Loucy (cell line): ENCODE measurements around the gene NAA20.
A peak's percentile ranks its signal among the peaks of the same experiment; 100 is the strongest.

Experiments
- H2AFZ ChIP-seq: fragments of 200-600 bp; sonication (generic); 2 replicates; pipeline ENCODE4 v1.6.0; 2016; ENCODE audit warnings: antibody characterized with exemption, mild to moderate bottlenecking, low read length, moderate library complexity
- H3F3A ChIP-seq: fragments of 200-600 bp; 2 replicates; pipeline ENCODE4 v1.6.0; 2016; ENCODE audit warnings: antibody characterized with exemption, low read depth, mild to moderate bottlenecking
- H3K27me3 ChIP-seq: fragments of 200-600 bp; sonication (generic); 2 replicates; pipeline ENCODE4 v1.6.1; 2014; ENCODE audit warnings: low read length, mild to moderate bottlenecking; ENCODE audit not compliant: insufficient read depth, poor library complexity, severe bottlenecking
- H3K36me3 ChIP-seq: fragments of 200-600 bp; sonication (generic); 2 replicates; pipeline ENCODE4 v1.6.1; 2016; ENCODE audit warnings: low read length; ENCODE audit not compliant: insufficient read depth
- H3K4me1 ChIP-seq: fragments of 200-600 bp; sonication (generic); 2 replicates; pipeline ENCODE4 v1.5.1; 2014; ENCODE audit warnings: low read length, mild to moderate bottlenecking; ENCODE audit not compliant: insufficient read depth, poor library complexity, severe bottlenecking
- H3K4me2 ChIP-seq: fragments of 200-600 bp; sonication (generic); 2 replicates; pipeline ENCODE4 v1.6.0; 2014; ENCODE audit warnings: antibody characterized with exemption, low read length, low read depth, mild to moderate bottlenecking; ENCODE audit not compliant: poor library complexity, severe bottlenecking
- H3K4me3 ChIP-seq: fragments of 200-600 bp; sonication (generic); 2 replicates; pipeline ENCODE4 v1.5.1; 2014; ENCODE audit warnings: low read length, mild to moderate bottlenecking, mixed read lengths; ENCODE audit not compliant: poor library complexity, severe bottlenecking
- H3K79me2 ChIP-seq: fragments of 200-600 bp; sonication (generic); 2 replicates; pipeline ENCODE4 v1.6.1; 2014; ENCODE audit warnings: low read length; ENCODE audit not compliant: insufficient read depth
- H3K9ac ChIP-seq: fragments of 200-600 bp; sonication (generic); 2 replicates; pipeline ENCODE4 v1.6.0; 2014; ENCODE audit warnings: mild to moderate bottlenecking, low read depth, low read length, moderate library complexity; ENCODE audit not compliant: poor library complexity, severe bottlenecking
- H3K9me2 ChIP-seq: fragments of 200-600 bp; sonication (generic); replicated peaks from 2 replicates; pipeline ENCODE4 v1.6.1; 2016; ENCODE audit warnings: low read depth, low read length, mixed read lengths
- H3K9me3 ChIP-seq: fragments of 200-600 bp; sonication (generic); 2 replicates; pipeline ENCODE4 v1.6.1; 2014; ENCODE audit warnings: mild to moderate bottlenecking, antibody characterized with exemption, low read length, low read depth; ENCODE audit not compliant: insufficient read depth
- H4K20me1 ChIP-seq: fragments of 200-600 bp; sonication (generic); 2 replicates; pipeline ENCODE4 v1.6.0; 2014; ENCODE audit warnings: antibody characterized with exemption, low read length, mild to moderate bottlenecking; ENCODE audit not compliant: insufficient read depth, poor library complexity, severe bottlenecking
- CTCF ChIP-seq: fragments of 200-600 bp; sonication (generic); conservative IDR thresholded peaks from 2 replicates; pipeline ENCODE4 v1.5.1; 2014; ENCODE audit warnings: mild to moderate bottlenecking, antibody characterized with exemption, low read length
- EZH2phosphoT487 ChIP-seq: fragments of 200-600 bp; IDR thresholded peaks from 2 replicates; pipeline ENCODE4 v1.6.1; 2018; ENCODE audit warnings: antibody characterized with exemption, mild to moderate bottlenecking, moderate library complexity, borderline replicate concordance

NAA20 gene

GRCh38 chr20:20021835-20022234, 4.7 kb downstream of the NAA20 start:
- no peaks in the 10 kb centered on the region for H3K27me3 ChIP-seq
- TF ChIP-seq CTCF = no peak
- no peak for TF ChIP-seq EZH2phosphoT487
- H3K9me2 ChIP-seq = no peaks in the 10 kb centered on the region
- H3K4me2 ChIP-seq = peak overlapping the region; percentile 89
- H4K20me1 ChIP-seq = peaks cover 59% of the 10 kb centered on the region
- no peak overlapping the region for H2AFZ ChIP-seq
- H3K9me3 ChIP-seq = no peaks in the 10 kb centered on the region
- no peaks in the 10 kb centered on the region for H3F3A ChIP-seq
- H3K79me2 ChIP-seq = peaks cover 97% of the 10 kb centered on the region
- peaks cover 11% of the 10 kb centered on the region; the same call in 1 of the 2 replicates for H3K36me3 ChIP-seq
- H3K4me1 ChIP-seq = peaks cover 54% of the 10 kb centered on the region
- no peak overlapping the region for H3K9ac ChIP-seq
- H3K4me3 ChIP-seq = peak overlapping the region; percentile 12

GRCh38 chr20:20022498-20022897, 5.3 kb downstream of the NAA20 start:
- Histone ChIP-seq H3K27me3 (no peaks in the 10 kb centered on the region), H3K9me2 (no peaks in the 10 kb centered on the region), H3K9me3 (no peaks in the 10 kb centered on the region), H2AFZ (no peak overlapping the region), H3K4me2 (peak overlapping the region; percentile 89), H3K4me3 (peak overlapping the region; percentile 12), H3F3A (no peaks in the 10 kb centered on the region), H3K36me3 (peaks cover 17% of the 10 kb centered on the region; the same call in 1 of the 2 replicates), H3K4me1 (peaks cover 54% of the 10 kb centered on the region), H4K20me1 (peaks cover 56% of the 10 kb centered on the region), H3K79me2 (peaks cover 97% of the 10 kb centered on the region), H3K9ac (peak overlapping the region; percentile 43)
- no peak for TF ChIP-seq EZH2phosphoT487
- TF ChIP-seq CTCF = no peak

DNA sequence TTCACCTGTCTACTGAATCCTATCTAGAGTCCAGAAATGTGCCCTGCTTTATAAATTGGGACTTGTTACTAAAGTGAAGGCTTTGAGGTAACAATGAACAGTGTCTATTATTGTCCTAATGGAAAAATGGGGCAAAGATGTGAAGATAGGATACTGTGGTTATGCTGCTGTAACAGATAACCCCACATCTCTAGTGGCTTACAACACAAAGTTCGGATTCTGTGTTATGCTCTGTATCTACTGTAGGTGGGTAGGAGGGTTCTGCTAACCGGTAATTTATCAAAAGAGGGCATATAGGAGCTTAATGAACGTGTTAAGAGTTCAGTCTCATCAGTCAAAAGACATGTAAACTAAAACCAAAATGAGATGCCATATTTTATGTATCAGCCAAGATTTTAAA, 6.2 kb downstream of the NAA20 start:
- H2AFZ ChIP-seq = no peak overlapping the region
- H3K4me2 ChIP-seq = peak overlapping the region; percentile 9
- H3K9me3 ChIP-seq = no peaks in the 10 kb centered on the region
- TF ChIP-seq CTCF (no peak), EZH2phosphoT487 (no peak)
- H3K79me2 ChIP-seq = peaks cover 91% of the 10 kb centered on the region
- H3K4me3 ChIP-seq = no peak overlapping the region
- no peaks in the 10 kb centered on the region for H3F3A ChIP-seq
- H3K4me1 ChIP-seq = peaks cover 48% of the 10 kb centered on the region
- no peaks in the 10 kb centered on the region for H3K9me2 ChIP-seq
- H3K36me3 ChIP-seq = peaks cover 25% of the 10 kb centered on the region; the same call in 1 of the 2 replicates
- H3K9ac ChIP-seq = no peak overlapping the region
- H3K27me3 ChIP-seq = no peaks in the 10 kb centered on the region
- peaks cover 47% of the 10 kb centered on the region for H4K20me1 ChIP-seq
